ENCODE data around the gene HCST.

The HCST gene

GRCh38 chr19:35921012-35921411 is 18.7 kb downstream of the HCST start:
- no peak for DNase-seq (ENCODE audit: extremely low spot score)
- CTCF ChIA-PET = interaction anchor here (0.6 kb wide), 1 partner anchor 29 kb away, joined by 3 read pairs; no protein-coding TSS in a partner anchor
- no peak for TF ChIP-seq TARDBP (IDR thresholded peaks at IDR 0.05)
- POLR2A ChIA-PET = interaction anchor here (1.6 kb wide), 1 partner anchor 20 kb away, joined by 3 read pairs; the partner anchor contains the start of gene NFKBID

GRCh38 chr19:35925501-35925900 is 23.2 kb downstream of the HCST start:
- POLR2A ChIA-PET = interaction anchor here (0.6 to 0.9 kb wide), 2 partner anchors 42 to 91 kb away, joined by 3 read pairs; no protein-coding TSS in a partner anchor
- DNase-seq (ENCODE audit: extremely low spot score) = no peak
- CTCF ChIA-PET = interaction anchor here (0.6 kb wide), 1 partner anchor 66 kb away, joined by 3 read pairs; no protein-coding TSS in a partner anchor
- no peak for TF ChIP-seq ZNF384 (IDR thresholded peaks at IDR 0.05)
- no peak for TF ChIP-seq ARNT (IDR thresholded peaks at IDR 0.05)

GRCh38 chr19:35928507-35928906 is 26.2 kb downstream of the HCST start:
- POLR2A ChIA-PET = no interaction called here
- no peak for DNase-seq (ENCODE audit: extremely low spot score)
- no peak for TF ChIP-seq L3MBTL2 (conservative IDR thresholded peaks at IDR 0.05)
- TF ChIP-seq PKNOX1 (IDR thresholded peaks at IDR 0.05) = no peak
- TF ChIP-seq NFRKB (IDR thresholded peaks at IDR 0.05) = no peak
- no peak for TF ChIP-seq ZNF384 (IDR thresholded peaks at IDR 0.05)
- no peak for TF ChIP-seq TARDBP (IDR thresholded peaks at IDR 0.05)
- no peak for TF ChIP-seq ELF4 (IDR thresholded peaks at IDR 0.05)
- TF ChIP-seq LEF1 (IDR thresholded peaks at IDR 0.05; ENCODE audit: borderline replicate concordance) = no peak
- no peak for TF ChIP-seq SP1 (IDR thresholded peaks at IDR 0.05)
- TF ChIP-seq CTBP1 (IDR thresholded peaks at IDR 0.05; ENCODE audit: borderline replicate concordance) = no peak
- TF ChIP-seq SUZ12 (IDR thresholded peaks at IDR 0.05) = no peak
- TF ChIP-seq ARNT (IDR thresholded peaks at IDR 0.05) = no peak
- no peak for TF ChIP-seq FOXK2 (IDR thresholded peaks at IDR 0.05)
- TF ChIP-seq HDGF (IDR thresholded peaks at IDR 0.05; ENCODE audit: borderline replicate concordance) = no peak
- TF ChIP-seq FOXA1 (IDR thresholded peaks at IDR 0.05) = no peak
- no peak for TF ChIP-seq BHLHE40 (IDR thresholded peaks at IDR 0.05; ENCODE audit: borderline replicate concordance)
- TF ChIP-seq FOXM1 (IDR thresholded peaks at IDR 0.05; ENCODE audit: borderline replicate concordance) = no peak
- CTCF ChIA-PET = no interaction called here

- ChIA-PET CTCF (interaction anchor here (0.7 kb wide), 1 partner anchor 80 kb away, joined by 3 read pairs; no protein-coding TSS in a partner anchor), POLR2A (interaction anchor here (2.3 kb wide), 1 partner anchor 47 kb away, joined by 8 read pairs; no protein-coding TSS in a partner anchor)
- TF ChIP-seq ZNF384 (IDR thresholded peaks at IDR 0.05) (no peak), CTBP1 (IDR thresholded peaks at IDR 0.05; ENCODE audit: borderline replicate concordance) (no peak), SP1 (IDR thresholded peaks at IDR 0.05) (no peak), FOXM1 (IDR thresholded peaks at IDR 0.05; ENCODE audit: borderline replicate concordance) (no peak), PKNOX1 (IDR thresholded peaks at IDR 0.05) (no peak), FOXA1 (IDR thresholded peaks at IDR 0.05) (no peak), FOXK2 (IDR thresholded peaks at IDR 0.05) (no peak), NFRKB (IDR thresholded peaks at IDR 0.05) (no peak)
- DNase-seq (ENCODE audit: extremely low spot score) = no peak
Observed at GRCh38 chr19:35929876-35930275, 27.5 kb downstream of the HCST start.

GRCh38 chr19:35931161-35931873 is 29.0 kb downstream of the HCST start:
- ChIA-PET CTCF (interaction anchor here (0.6 to 1.0 kb wide), 9 partner anchors 18 to 286 kb away, joined by 3 to 5 read pairs (median 3); partner anchors contain the start of genes PSENEN, THAP8 and U2AF1L4), POLR2A (interaction anchor here (0.7 to 2.3 kb wide), 13 partner anchors 9 to 185 kb away, joined by 3 to 8 read pairs (median 4); partner anchors contain the start of genes LIN37, NFKBID, PSENEN and THAP8)
- TF ChIP-seq ELF4 (IDR thresholded peaks at IDR 0.05) = peak; percentile 25; the same call in 1 of the 2 replicates
- TF ChIP-seq HDGF (IDR thresholded peaks at IDR 0.05; ENCODE audit: borderline replicate concordance) = no peak
- no peak for TF ChIP-seq ZNF384 (IDR thresholded peaks at IDR 0.05)
- 0 out of 2 replicates have a peak, but pooled peaks have one; percentile 44 for TF ChIP-seq L3MBTL2 (conservative IDR thresholded peaks at IDR 0.05)
- no peak for TF ChIP-seq SP1 (IDR thresholded peaks at IDR 0.05)

GRCh38 chr19:35931874-35932202 is 29.5 kb downstream of the HCST start:
- DNase-seq (ENCODE audit: extremely low spot score) = no peak

More at GRCh38 chr19:35931161-35931873, 29.0 kb downstream of the HCST start:
- DNase-seq (ENCODE audit: extremely low spot score) = peak; percentile 98

GRCh38 chr19:35932291-35932936 is 30.1 kb downstream of the HCST start:
- ChIA-PET POLR2A (interaction anchor here (2.3 kb wide), 1 partner anchor 49 kb away, joined by 8 read pairs; no protein-coding TSS in a partner anchor), CTCF (interaction anchor here (1.0 kb wide), 1 partner anchor 50 kb away, joined by 5 read pairs; no protein-coding TSS in a partner anchor)
- TF ChIP-seq HDGF (IDR thresholded peaks at IDR 0.05; ENCODE audit: borderline replicate concordance) = no peak
- no peak for TF ChIP-seq LEF1 (IDR thresholded peaks at IDR 0.05; ENCODE audit: borderline replicate concordance)
- no peak for TF ChIP-seq CTBP1 (IDR thresholded peaks at IDR 0.05; ENCODE audit: borderline replicate concordance)
- TF ChIP-seq FOXK2 (IDR thresholded peaks at IDR 0.05) = no peak
- TF ChIP-seq SP1 (IDR thresholded peaks at IDR 0.05) = no peak
- TF ChIP-seq ZNF384 (IDR thresholded peaks at IDR 0.05) = no peak
- no peak for TF ChIP-seq PKNOX1 (IDR thresholded peaks at IDR 0.05)
- TF ChIP-seq L3MBTL2 (conservative IDR thresholded peaks at IDR 0.05) = no peak
- TF ChIP-seq SUZ12 (IDR thresholded peaks at IDR 0.05) = no peak
- no peak for DNase-seq (ENCODE audit: extremely low spot score)

More at GRCh38 chr19:35931874-35932202, 29.5 kb downstream of the HCST start:
- ChIA-PET POLR2A (interaction anchor here (0.7 to 2.3 kb wide), 11 partner anchors 15 to 184 kb away, joined by 3 to 8 read pairs (median 4); partner anchors contain the start of genes LIN37, NFKBID and THAP8), CTCF (interaction anchor here (1.0 kb wide), 2 partner anchors 26 to 49 kb away, joined by 4 to 5 read pairs; no protein-coding TSS in a partner anchor)
- TF ChIP-seq SP1 (IDR thresholded peaks at IDR 0.05) (no peak), NFRKB (IDR thresholded peaks at IDR 0.05) (no peak), ELF4 (IDR thresholded peaks at IDR 0.05) (no peak)

All from HEK293T (cell line).